GM12874 (cell line): ENCODE results near the gene TFF3.

Experiments
- CTCF ChIP-seq: IDR thresholded peaks from 2 replicates; pipeline ENCODE4 v1.5.1; 2011; ENCODE audit warnings: low read depth, mild to moderate bottlenecking, control low read depth, low read length, moderate library complexity; ENCODE audit not compliant: insufficient read depth

Gene TFF3

GRCh38 chr21:42358937-42359336 is 43.7 kb upstream of the TFF3 start:
- TF ChIP-seq CTCF, result no peak

GRCh38 chr21:42358261-42358660 is 43.1 kb upstream of the TFF3 start:
- no peak for TF ChIP-seq CTCF

- TF ChIP-seq CTCF, result no peak
These were observed 42.1 kb upstream of the TFF3 start for GRCh38 chr21:42357307-42357706.

GRCh38 chr21:42356650-42357049 is 41.4 kb upstream of the TFF3 start:
- TF ChIP-seq CTCF, result no peak

GRCh38 chr21:42356046-42356445 is 40.8 kb upstream of the TFF3 start:
- no peak for TF ChIP-seq CTCF

- no peak for TF ChIP-seq CTCF
These were observed 38.4 kb upstream of the TFF3 start for GRCh38 chr21:42353623-42354022.

- TF ChIP-seq CTCF, result no peak
These were observed 37.4 kb upstream of the TFF3 start for GRCh38 chr21:42352441-42353095.
